ENCODE measurements around the gene CD300LG. TPM values are rescaled to one million over a fixed set of nuclear protein-coding genes. Genes with fewer than 3 reads are reported as not detected.

Gene CD300LG
- total RNA-seq, 1 donor from 2014 or later, result not detected

DNA sequence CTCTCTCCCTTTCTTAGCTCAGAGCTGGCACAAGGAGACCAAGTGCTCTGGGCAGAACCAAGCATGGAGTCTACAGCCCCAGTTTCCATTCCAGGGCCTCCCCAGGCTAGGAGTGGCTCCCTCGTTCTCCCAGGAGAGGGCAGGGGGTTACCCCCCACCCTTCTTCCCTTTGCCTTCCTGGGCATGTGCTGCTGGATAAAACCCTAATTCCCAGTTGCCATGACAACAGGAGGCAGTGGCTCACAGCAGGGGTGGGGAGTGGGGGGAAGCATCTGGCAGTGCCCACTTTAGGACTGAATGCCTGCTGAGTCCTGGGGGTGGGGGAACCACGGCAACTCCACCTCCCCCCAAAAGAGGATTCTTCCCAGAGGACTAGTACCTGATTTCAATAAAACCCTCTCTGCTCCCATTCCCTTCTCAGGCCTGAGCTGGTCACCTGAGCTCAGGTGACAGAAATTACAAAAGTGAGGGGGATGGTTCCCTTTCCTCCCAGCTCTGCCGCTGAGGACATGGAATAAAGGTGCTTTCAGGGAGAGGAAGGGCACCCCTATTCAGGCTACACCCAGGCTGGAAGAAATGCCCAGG, 58.5 kb downstream of the CD300LG start:
- Histone ChIP-seq H3K9me3 (ENCODE audit: insufficient read depth, low read depth, low read length) (no peaks in the 10 kb centered on the region), H4K20me1 (ENCODE audit: insufficient read depth, low read length) (no peaks in the 10 kb centered on the region), H3K79me2 (ENCODE audit: insufficient read depth, low read length) (no peaks in the 10 kb centered on the region), H3K4me2 (ENCODE audit: low read length) (peak overlapping the region; percentile 91), H2AFZ (ENCODE audit: low read depth, low read length) (no peak overlapping the region), H3K4me1 (ENCODE audit: insufficient read depth, low read length) (peaks cover 25% of the 10 kb centered on the region), H3K9ac (ENCODE audit: low read length) (no peak overlapping the region), H3K27ac (ENCODE audit: low read depth, low read length) (no peak overlapping the region), H3K4me3 (ENCODE audit: insufficient read depth, low read depth, low read length) (no peak overlapping the region), H3K27me3 (ENCODE audit: insufficient read depth, low read length) (peaks cover 19% of the 10 kb centered on the region), H3K36me3 (ENCODE audit: insufficient read depth, low read length) (no peaks in the 10 kb centered on the region)
- Mint-ChIP-seq H3K27me3 (ENCODE audit: low read depth, unreplicated experiment) (peaks cover 29% of the 10 kb centered on the region), H3K4me3 (ENCODE audit: unreplicated experiment) (no peak overlapping the region), H3K36me3 (ENCODE audit: low read depth, unreplicated experiment) (peaks cover 8% of the 10 kb centered on the region), H3K27ac (ENCODE audit: unreplicated experiment) (no peak overlapping the region), H3K9me3 (ENCODE audit: unreplicated experiment) (no peaks in the 10 kb centered on the region), H3K4me1 (ENCODE audit: low read depth, unreplicated experiment) (peaks cover 2% of the 10 kb centered on the region)
- DNase-seq (ENCODE audit: low read depth) (no peak), FAIRE-seq (no peak)
- TF ChIP-seq EZH2 (IDR thresholded peaks at IDR 0.05; ENCODE audit: insufficient read depth, low read length), result no peak
- TF ChIP-seq, protein P1, sequence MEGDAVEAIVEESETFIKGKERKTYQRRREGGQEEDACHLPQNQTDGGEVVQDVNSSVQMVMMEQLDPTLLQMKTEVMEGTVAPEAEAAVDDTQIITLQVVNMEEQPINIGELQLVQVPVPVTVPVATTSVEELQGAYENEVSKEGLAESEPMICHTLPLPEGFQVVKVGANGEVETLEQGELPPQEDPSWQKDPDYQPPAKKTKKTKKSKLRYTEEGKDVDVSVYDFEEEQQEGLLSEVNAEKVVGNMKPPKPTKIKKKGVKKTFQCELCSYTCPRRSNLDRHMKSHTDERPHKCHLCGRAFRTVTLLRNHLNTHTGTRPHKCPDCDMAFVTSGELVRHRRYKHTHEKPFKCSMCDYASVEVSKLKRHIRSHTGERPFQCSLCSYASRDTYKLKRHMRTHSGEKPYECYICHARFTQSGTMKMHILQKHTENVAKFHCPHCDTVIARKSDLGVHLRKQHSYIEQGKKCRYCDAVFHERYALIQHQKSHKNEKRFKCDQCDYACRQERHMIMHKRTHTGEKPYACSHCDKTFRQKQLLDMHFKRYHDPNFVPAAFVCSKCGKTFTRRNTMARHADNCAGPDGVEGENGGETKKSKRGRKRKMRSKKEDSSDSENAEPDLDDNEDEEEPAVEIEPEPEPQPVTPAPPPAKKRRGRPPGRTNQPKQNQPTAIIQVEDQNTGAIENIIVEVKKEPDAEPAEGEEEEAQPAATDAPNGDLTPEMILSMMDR (IDR thresholded peaks at IDR 0.05; ENCODE audit: insufficient read depth, low read depth, low read length), result no peak

DNA sequence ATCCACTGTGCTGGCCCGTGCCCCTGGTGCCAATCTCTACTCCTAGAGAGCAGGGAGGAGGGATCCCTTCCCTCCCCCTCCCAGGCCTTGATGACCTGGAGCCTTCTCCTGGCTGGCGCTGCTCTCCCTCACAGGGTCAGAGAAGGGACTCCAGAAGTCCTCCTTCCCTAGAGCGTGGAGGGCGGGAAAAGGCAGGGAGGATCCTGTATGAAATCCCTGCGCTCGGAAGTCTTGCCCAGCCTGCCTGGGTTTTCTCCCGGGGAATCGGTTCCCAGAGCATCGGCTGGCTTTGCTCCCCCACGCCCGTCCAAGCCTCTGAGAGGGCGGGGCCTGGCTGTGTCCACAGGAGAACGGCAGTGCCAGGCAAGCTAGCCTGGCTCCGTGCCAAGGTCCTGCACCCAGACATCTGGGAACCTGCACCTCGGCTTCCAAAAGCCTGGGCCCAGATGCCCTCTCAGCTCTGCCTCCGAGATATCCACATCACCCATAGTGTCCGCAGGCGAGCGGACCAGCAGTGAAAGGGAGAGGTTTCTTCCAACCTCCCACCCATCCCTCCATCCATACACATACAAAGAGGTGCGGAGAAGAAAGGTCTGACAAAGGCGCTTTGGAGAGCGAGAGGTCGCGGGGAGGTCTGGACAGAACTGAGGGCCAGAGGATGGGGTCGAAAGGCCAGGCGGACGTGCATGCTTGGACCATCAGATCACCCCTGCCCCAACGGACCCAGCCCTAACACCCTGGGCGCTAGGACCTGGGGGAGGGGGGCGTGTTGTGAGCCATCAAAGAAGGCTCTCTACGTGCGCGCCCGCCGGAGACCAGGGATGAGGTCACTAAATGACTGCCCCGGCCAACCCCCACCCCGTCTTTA, 59.2 kb downstream of the CD300LG start:
- DNase-seq (ENCODE audit: low read depth) (peak; percentile 44), FAIRE-seq (no peak)
- Histone ChIP-seq H3K9ac (ENCODE audit: low read length) (peak overlapping the region; percentile 74), H3K27ac (ENCODE audit: low read depth, low read length) (no peak overlapping the region), H2AFZ (ENCODE audit: low read depth, low read length) (peak overlapping the region; percentile 96), H3K4me3 (ENCODE audit: insufficient read depth, low read depth, low read length) (peak overlapping the region; percentile 56), H4K20me1 (ENCODE audit: insufficient read depth, low read length) (no peaks in the 10 kb centered on the region), H3K36me3 (ENCODE audit: insufficient read depth, low read length) (no peaks in the 10 kb centered on the region), H3K4me2 (ENCODE audit: low read length) (peak overlapping the region; percentile 91), H3K4me1 (ENCODE audit: insufficient read depth, low read length) (peaks cover 19% of the 10 kb centered on the region), H3K9me3 (ENCODE audit: insufficient read depth, low read depth, low read length) (no peaks in the 10 kb centered on the region), H3K27me3 (ENCODE audit: insufficient read depth, low read length) (peaks cover 20% of the 10 kb centered on the region), H3K79me2 (ENCODE audit: insufficient read depth, low read length) (no peaks in the 10 kb centered on the region)
- Mint-ChIP-seq H3K4me1 (ENCODE audit: low read depth, unreplicated experiment) (peaks cover 2% of the 10 kb centered on the region), H3K4me3 (ENCODE audit: unreplicated experiment) (peak overlapping the region; percentile 84), H3K27ac (ENCODE audit: unreplicated experiment) (peak overlapping the region; percentile 80), H3K36me3 (ENCODE audit: low read depth, unreplicated experiment) (peaks cover 8% of the 10 kb centered on the region), H3K27me3 (ENCODE audit: low read depth, unreplicated experiment) (peaks cover 29% of the 10 kb centered on the region), H3K9me3 (ENCODE audit: unreplicated experiment) (no peaks in the 10 kb centered on the region)
- TF ChIP-seq, protein P1 (IDR thresholded peaks at IDR 0.05; ENCODE audit: insufficient read depth, low read depth, low read length), result no peak
- TF ChIP-seq EZH2 (IDR thresholded peaks at IDR 0.05; ENCODE audit: insufficient read depth, low read length), result peak; percentile 30
